Erythroblast (primary cell): ENCODE measurements around the gene SUCO.
A peak's percentile ranks its signal among the peaks of the same experiment; 100 is the strongest.

ENCODE experiments used
- DNase-seq, 2 experiments: peaks; one replicate each; lab custom pipeline; 2025; lab: John Stamatoyannopoulos, UW
- GATA1 ChIP-seq: IDR thresholded peaks from 2 replicates; pipeline ENCODE4 v1.6.1; 2011; ENCODE audit warnings: low read depth, mild to moderate bottlenecking, control low read depth, low read length, moderate library complexity
- POLR2A ChIP-seq: IDR thresholded peaks from 2 replicates; pipeline ENCODE4 v1.6.1; 2011; ENCODE audit warnings: mild to moderate bottlenecking, low read length

Gene SUCO

DNA sequence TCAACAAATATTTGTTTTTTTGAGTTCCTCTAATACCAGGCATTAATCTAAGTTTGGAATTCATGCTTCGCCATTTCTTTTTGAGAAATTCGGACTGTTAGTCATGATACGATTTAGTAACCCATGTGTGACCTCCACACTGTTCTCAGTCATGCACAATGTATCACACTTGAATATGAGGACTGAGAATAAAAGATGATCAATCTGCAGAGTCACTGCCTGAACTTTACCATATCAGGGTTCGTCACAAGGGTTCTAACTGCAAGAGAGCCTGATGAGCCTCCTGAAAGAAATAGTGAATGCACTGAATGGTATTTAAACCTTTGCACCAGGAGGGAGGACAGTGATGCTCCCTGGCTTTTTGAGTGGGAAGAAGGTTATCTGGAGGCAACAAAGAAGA lies 115.0 kb downstream of the SUCO start:
- no peak for DNase-seq
- TF ChIP-seq GATA1: no peak
- no peak for TF ChIP-seq POLR2A

DNA sequence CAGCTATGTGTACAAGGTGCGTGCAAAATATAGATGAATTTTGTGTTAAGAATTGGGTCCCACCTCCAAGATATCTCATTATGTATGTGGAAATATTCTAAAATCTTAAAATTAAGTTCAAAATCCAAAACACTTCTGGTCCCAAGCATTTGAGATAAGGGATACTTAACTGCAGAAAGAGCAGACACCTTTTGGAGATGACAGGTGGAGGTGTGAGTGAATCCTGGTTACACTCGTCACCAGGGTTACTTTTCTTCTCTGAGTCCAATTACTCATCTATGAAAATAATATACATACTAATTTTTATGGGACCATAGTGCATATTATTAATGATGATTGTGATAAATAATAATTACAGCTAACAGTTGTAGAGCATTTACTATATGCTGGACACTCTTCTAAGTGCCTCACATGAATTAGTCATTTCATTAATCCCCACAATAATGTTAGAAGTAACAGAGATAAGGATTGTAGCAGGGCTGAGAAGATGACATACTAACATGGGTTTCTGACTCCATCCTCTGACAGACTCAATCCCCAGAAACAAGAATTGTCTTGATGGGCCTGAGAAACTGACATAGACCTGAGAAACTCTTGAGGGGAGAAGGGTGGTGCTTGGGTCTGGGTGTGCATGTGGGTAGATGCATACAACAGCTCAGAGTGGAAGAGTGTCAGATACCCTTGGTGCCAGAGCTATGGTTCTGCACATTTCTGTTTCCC lies 117.7 kb downstream of the SUCO start:
- DNase-seq: no peak
- TF ChIP-seq POLR2A: no peak

DNA sequence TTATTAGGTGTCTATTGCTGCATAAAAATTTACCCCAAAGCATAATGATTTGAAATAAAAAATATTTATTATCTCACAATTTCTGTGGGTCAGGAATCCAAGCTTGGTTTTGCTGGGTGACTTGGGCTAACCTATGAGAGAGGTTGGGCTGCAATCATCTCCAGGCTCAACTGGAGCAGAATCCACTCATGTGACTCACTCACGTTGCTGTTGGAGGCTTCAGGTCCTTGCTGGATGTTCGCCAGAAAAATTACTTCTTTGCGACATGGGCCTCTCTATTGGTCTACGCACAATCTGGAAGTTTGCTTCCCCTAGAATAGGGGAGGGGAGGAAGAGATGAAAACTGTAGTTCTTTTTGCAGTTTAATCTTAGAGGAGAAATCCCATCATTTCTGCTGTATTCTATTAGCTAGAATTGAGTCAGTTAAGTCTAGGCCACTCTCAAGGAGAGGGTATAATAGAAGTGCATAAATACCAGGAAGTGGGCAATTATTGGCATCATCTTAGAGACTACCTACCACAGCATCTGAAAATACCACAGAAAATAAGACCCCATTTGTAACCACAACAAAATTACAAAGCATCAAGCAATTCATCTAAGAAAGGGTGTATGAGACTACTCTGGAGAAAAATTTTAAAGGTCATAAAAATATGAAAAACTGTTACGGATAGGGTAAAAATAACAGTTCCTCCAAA lies 120.2 kb downstream of the SUCO start:
- no peak for DNase-seq
- TF ChIP-seq POLR2A (no peak), GATA1 (no peak)

DNA sequence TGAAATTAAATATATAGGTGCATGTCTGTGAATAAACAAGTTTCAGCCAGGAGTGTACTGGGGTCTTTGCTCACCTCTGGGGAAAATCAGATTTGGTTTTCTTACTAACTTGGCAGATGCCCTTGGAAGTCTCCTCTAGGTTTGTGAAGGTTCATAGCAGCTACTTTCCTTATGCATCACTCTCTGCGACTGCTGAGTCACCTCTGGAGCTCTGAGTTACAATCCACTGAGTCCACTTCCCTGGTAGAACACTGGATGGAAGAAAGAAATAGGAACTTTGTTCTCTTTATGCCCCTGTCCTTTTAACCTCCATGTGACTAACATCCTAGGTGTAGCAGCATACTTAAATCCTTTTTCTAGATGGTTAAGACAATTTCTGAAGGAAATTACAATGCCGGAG lies 121.6 kb downstream of the SUCO start:
- DNase-seq: peak in 1 of 2 experiments; percentile 5
- TF ChIP-seq GATA1 (no peak), POLR2A (no peak)

DNA sequence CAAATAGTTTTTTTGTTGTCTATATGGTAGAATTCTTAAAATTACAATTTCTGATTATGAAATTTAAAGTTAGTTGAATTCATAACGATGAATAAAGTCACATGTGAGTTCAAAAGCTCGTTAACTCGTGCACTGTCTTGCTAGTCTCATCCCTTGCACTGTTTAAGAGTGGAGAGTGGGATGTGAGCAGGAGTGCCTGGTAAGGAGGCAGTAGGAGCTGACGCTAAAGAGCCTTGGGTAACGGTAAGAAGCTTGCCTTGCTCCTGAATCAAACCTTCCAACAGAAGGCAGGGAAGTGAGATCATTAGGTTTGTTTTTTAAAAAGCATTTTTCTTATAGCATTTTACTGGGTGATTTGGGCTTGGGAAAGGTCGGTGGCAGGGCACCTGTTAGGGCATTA lies 123.6 kb downstream of the SUCO start:
- TF ChIP-seq GATA1 (no peak), POLR2A (no peak)
- DNase-seq: no peak

DNA sequence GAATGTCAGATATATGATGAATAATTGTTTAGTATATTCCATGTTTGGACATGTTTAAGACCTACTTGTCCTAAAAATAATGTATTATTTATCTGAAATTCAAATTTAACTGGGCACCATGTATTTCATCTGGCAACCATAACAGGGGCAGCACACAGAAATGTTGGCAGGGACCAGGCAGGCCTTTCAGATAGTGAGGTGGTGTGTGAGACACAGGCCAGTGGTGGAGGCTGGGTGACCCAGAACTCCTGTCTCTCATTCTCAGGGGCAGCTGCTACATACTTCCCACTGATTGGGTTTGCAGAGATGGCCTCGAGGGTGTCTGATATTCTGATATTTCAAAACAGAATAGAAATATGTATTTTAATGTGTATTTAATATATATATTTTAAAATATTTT lies 124.6 kb downstream of the SUCO start:
- TF ChIP-seq POLR2A (no peak), GATA1 (no peak)
- no peak for DNase-seq

DNA sequence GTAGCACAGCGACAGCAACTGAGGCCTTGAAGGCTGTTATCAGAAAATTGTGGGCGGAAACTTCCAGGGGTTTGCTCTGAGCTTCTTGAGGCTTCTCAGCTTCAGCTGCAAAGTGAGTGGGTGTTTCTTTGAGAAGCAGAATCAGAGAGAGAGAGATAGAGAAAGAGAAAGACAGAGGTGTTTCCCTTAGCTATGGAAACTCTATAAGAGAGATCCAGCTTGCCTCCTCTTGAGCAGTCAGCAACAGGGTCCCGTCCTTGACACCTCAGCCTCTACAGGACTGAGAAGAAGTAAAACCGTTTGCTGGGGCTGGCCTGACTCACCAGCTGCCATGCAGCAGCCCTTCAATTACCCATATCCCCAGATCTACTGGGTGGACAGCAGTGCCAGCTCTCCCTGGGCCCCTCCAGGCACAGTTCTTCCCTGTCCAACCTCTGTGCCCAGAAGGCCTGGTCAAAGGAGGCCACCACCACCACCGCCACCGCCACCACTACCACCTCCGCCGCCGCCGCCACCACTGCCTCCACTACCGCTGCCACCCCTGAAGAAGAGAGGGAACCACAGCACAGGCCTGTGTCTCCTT lies 126.0 kb downstream of the SUCO start, which contains the start of gene FASLG:
Gene FASLG, plus strand, starts transcription at position 233 of the 583 bp plus-strand sequence. Its CDS starts 99 bp downstream, at position 332.
- no peak for DNase-seq
- TF ChIP-seq GATA1: no peak
- no peak for TF ChIP-seq POLR2A

DNA sequence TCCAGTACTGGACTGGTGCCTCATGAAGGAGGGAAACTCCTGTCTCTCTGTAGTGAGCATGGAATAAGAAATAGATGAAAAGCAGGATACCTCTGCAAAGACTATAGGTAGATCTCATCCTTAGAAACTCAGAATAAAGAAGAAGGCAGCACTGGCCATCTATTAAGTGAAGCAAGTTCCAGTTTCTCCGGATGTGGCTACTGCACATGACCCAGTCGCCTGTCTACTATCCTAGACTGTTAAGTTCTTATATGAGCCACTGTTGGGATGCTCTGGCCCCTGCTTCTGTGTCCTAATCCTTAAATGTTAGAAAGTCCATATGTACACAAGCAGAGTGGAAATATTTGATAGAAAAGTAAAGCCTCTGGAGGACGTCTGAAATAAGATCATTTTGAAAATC lies 128.2 kb downstream of the SUCO start:
- TF ChIP-seq GATA1 (no peak), POLR2A (no peak)
- no peak for DNase-seq
